MCF 10A (cell line): Measurements from ENCODE around the gene LRRC74B. TPM values are rescaled to one million over a fixed set of nuclear protein-coding genes. Genes with fewer than 3 reads are reported as not detected.

Source experiments
- BruUV-seq: library from RNA; stranded (reverse); fragments of 400-500 nt; replicated peaks from 2 replicates; lab custom pipeline; 2021; lab: Mats Ljungman, UMichigan
- CTCF ChIA-PET: fragments of 300-600 bp; sonication (Branson Sonifier 250); formaldehyde crosslinking; extraction: SDS; loops from one replicate; lab custom pipeline; 2021; ENCODE audit warnings: antibody characterized with exemption, inconsistent platforms; lab: Yijun Ruan, JAX
- POLR2A ChIA-PET: fragments of 300-600, 350-650 bp; sonication (Branson Sonifier 250); formaldehyde crosslinking; extraction: SDS; loops from one replicate; lab custom pipeline; 2020; ENCODE audit warnings: antibody characterized with exemption, inconsistent platforms; lab: Yijun Ruan, JAX
- DNase-seq: peaks from one replicate; pipeline ENCODE4 v3.0.0-alpha.2; 2018; ENCODE audit not compliant: unreplicated experiment
- H3K27ac Mint-ChIP-seq: one replicate; pipeline ENCODE4 v1.8.0; 2022; ENCODE audit warnings: mild to moderate bottlenecking, low read depth, mixed read lengths; ENCODE audit not compliant: unreplicated experiment
- H3K27me3 Mint-ChIP-seq: one replicate; pipeline ENCODE4 v1.8.0; 2022; ENCODE audit warnings: mixed read lengths; ENCODE audit not compliant: insufficient read depth, unreplicated experiment
- H3K36me3 Mint-ChIP-seq: one replicate; pipeline ENCODE4 v1.8.0; 2022; ENCODE audit warnings: mild to moderate bottlenecking, moderate library complexity, mixed read lengths; ENCODE audit not compliant: insufficient read depth, unreplicated experiment
- H3K4me1 Mint-ChIP-seq: one replicate; pipeline ENCODE4 v1.8.0; 2022; ENCODE audit warnings: mixed read lengths; ENCODE audit not compliant: insufficient read depth, unreplicated experiment
- H3K4me3 Mint-ChIP-seq: one replicate; pipeline ENCODE4 v1.8.0; 2022; ENCODE audit warnings: mild to moderate bottlenecking, moderate library complexity, mixed read lengths; ENCODE audit not compliant: unreplicated experiment
- H3K9me3 Mint-ChIP-seq: one replicate; pipeline ENCODE4 v1.8.0; 2022; ENCODE audit warnings: mixed read lengths; ENCODE audit not compliant: unreplicated experiment
- CTCF ChIP-seq: fragments of 200-600 bp; IDR thresholded peaks from one replicate; pipeline ENCODE4 v1.8.0; 2022; ENCODE audit warnings: antibody characterized with exemption, mild to moderate bottlenecking; ENCODE audit not compliant: unreplicated experiment
- intact Hi-C: fragments of 100-400 bp; cut with micrococcal nuclease; formaldehyde crosslinking; loops from 2 replicates; pipeline ENCODE4 v1.14.1; 2022
- total RNA-seq: library from RNA; stranded (reverse); gene quantifications from 2 replicates; pipeline ENCODE4 v1.2.3, GENCODE V29; 2022

LRRC74B gene
- total RNA-seq, 1 experiment from 2014 or later, result not detected

GRCh38 chr22:21101877-21102638 is 56.3 kb downstream of the LRRC74B start:
- intact Hi-C loops, result no loop called here
- no peaks in the 10 kb centered on the region for H3K27me3 Mint-ChIP-seq
- peaks cover 30% of the 10 kb centered on the region for H3K4me1 Mint-ChIP-seq
- no peak overlapping the region for H3K27ac Mint-ChIP-seq
- H3K9me3 Mint-ChIP-seq, result no peaks in the 10 kb centered on the region
- no TSS peak for BruUV-seq
- no peaks in the 10 kb centered on the region for H3K36me3 Mint-ChIP-seq
- ChIA-PET POLR2A (interaction anchor here (0.8 to 2.3 kb wide), 4 partner anchors 36 to 120 kb away, joined by 3 to 12 read pairs (median 6); partner anchors contain the start of genes LZTR1 and THAP7), CTCF (interaction anchor here (0.5 to 1.3 kb wide), 6 partner anchors 67 to 1099 kb away, joined by 3 to 5 read pairs (median 3); no protein-coding TSS in a partner anchor)
- no peak for DNase-seq
- H3K4me3 Mint-ChIP-seq, result no peak overlapping the region
- TF ChIP-seq CTCF, result no peak

- ChIA-PET CTCF (interaction anchor here (0.6 to 1.3 kb wide), 3 partner anchors 68 to 173 kb away, joined by 3 read pairs; no protein-coding TSS in a partner anchor), POLR2A (interaction anchor here (1.0 to 2.3 kb wide), 2 partner anchors 100 to 121 kb away, joined by 3 to 12 read pairs; partner anchors contain the start of genes LZTR1 and THAP7)
- TF ChIP-seq CTCF, result peak; percentile 62
- BruUV-seq, result no TSS peak
- peak; percentile 56 for DNase-seq
- no peaks in the 10 kb centered on the region for H3K36me3 Mint-ChIP-seq
- H3K9me3 Mint-ChIP-seq, result no peaks in the 10 kb centered on the region
- no peaks in the 10 kb centered on the region for H3K27me3 Mint-ChIP-seq
- H3K4me3 Mint-ChIP-seq, result no peak overlapping the region
- intact Hi-C loops, result no loop called here
- no peak overlapping the region for H3K27ac Mint-ChIP-seq
- H3K4me1 Mint-ChIP-seq, result peaks cover 30% of the 10 kb centered on the region
Observed at GRCh38 chr22:21102659-21103267, 57.0 kb downstream of the LRRC74B start.

- TF ChIP-seq CTCF, result no peak
- no peaks in the 10 kb centered on the region for H3K36me3 Mint-ChIP-seq
- intact Hi-C loops, result no loop called here
- H3K4me1 Mint-ChIP-seq, result peaks cover 35% of the 10 kb centered on the region
- H3K27me3 Mint-ChIP-seq, result no peaks in the 10 kb centered on the region
- BruUV-seq, result no TSS peak
- POLR2A ChIA-PET, result interaction anchor here (1.1 kb wide), 1 partner anchor 76 kb away, joined by 3 read pairs; no protein-coding TSS in a partner anchor
- CTCF ChIA-PET, result interaction anchor here (0.8 kb wide), 1 partner anchor 119 kb away, joined by 3 read pairs; no protein-coding TSS in a partner anchor
- H3K4me3 Mint-ChIP-seq, result no peak overlapping the region
- H3K9me3 Mint-ChIP-seq, result no peaks in the 10 kb centered on the region
- no peak for DNase-seq
- no peak overlapping the region for H3K27ac Mint-ChIP-seq
Observed at GRCh38 chr22:21103633-21104032, 57.9 kb downstream of the LRRC74B start.

- Mint-ChIP-seq H3K4me3 (no peak overlapping the region), H3K27me3 (no peaks in the 10 kb centered on the region), H3K9me3 (no peaks in the 10 kb centered on the region), H3K27ac (no peak overlapping the region), H3K36me3 (no peaks in the 10 kb centered on the region), H3K4me1 (peaks cover 40% of the 10 kb centered on the region)
- intact Hi-C loops, result no loop called here
- POLR2A ChIA-PET, result interaction anchor here (1.1 to 1.4 kb wide), 2 partner anchors 77 to 102 kb away, joined by 3 read pairs; partner anchors contain the start of gene THAP7
- TF ChIP-seq CTCF, result no peak
- BruUV-seq, result no TSS peak
- no peak for DNase-seq
- CTCF ChIA-PET, result interaction anchor here (0.8 kb wide), 2 partner anchors 20 to 120 kb away, joined by 3 read pairs; no protein-coding TSS in a partner anchor
Observed at GRCh38 chr22:21104126-21104691, 58.5 kb downstream of the LRRC74B start.
